Measurements from ENCODE around the gene LLGL2. TPM values are rescaled to one million over a fixed set of nuclear protein-coding genes. Genes with fewer than 3 reads are reported as not detected.
"Not testable (repeated sequence)": the region's sequence is repeated elsewhere in the genome, so short reads cannot be mapped to it uniquely, and the experiment has no call there.

The LLGL2 gene
- total RNA-seq, 1 donor from 2014 or later, result 9.0 TPM

GRCh38 chr17:75590849-75591721 lies 65.6 kb downstream of the LLGL2 start:
- no peak for DNase-seq
- Mint-ChIP-seq H3K36me3 (ENCODE audit: low read depth) (no peaks in the 10 kb centered on the region), H3K4me1 (peaks cover 2% of the 10 kb centered on the region), H3K4me3 (no peak overlapping the region), H3K9me3 (no peaks in the 10 kb centered on the region), H3K27me3 (peaks cover 14% of the 10 kb centered on the region), H3K27ac (peak overlapping the region; percentile 48)
- intact Hi-C loops (cut with micrococcal nuclease), result no loop called here

DNA sequence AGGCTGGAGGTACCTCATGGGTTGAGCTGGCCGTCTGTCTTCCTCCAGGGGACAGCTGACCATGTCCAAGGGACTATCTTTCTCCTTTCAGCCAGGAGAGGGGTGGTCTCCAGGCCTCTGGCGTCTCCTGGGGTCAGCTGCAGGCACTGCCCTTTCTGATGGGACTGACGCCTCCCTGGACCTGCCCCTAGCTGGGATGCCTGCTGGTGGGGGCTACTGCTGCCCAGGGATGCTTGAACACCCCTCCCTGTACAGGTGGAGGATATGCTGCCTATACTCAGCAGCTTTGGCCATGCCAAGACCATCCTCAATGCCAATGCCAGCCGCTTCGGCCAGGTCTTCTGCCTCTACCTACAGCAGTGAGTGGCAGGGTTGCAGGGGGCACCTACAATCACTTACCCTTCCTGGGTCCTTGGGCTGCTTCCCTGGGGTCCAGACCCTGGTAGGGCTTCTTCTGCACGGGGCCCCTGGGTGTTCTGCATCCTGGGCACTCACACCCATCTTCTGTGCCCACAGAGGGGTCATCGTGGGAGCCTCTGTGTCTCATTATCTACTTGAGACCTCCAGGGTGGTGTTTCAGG lies 66.3 kb downstream of the LLGL2 start:
- H3K27ac Mint-ChIP-seq, result no peak overlapping the region
- peaks cover 9% of the 10 kb centered on the region for H3K27me3 Mint-ChIP-seq
- no peaks in the 10 kb centered on the region for H3K36me3 Mint-ChIP-seq (ENCODE audit: low read depth)
- H3K4me3 Mint-ChIP-seq, result no peak overlapping the region
- H3K4me1 Mint-ChIP-seq, result peaks cover 2% of the 10 kb centered on the region
- intact Hi-C loops (cut with micrococcal nuclease), result no loop called here
- no peaks in the 10 kb centered on the region for H3K9me3 Mint-ChIP-seq
- DNase-seq, result no peak

- intact Hi-C loops (cut with micrococcal nuclease), result no loop called here
- Mint-ChIP-seq H3K27ac (no peak overlapping the region), H3K27me3 (peaks cover 2% of the 10 kb centered on the region), H3K4me1 (no peaks in the 10 kb centered on the region), H3K4me3 (no peak overlapping the region), H3K36me3 (ENCODE audit: low read depth) (no peaks in the 10 kb centered on the region), H3K9me3 (no peaks in the 10 kb centered on the region)
- no peak for DNase-seq
Measured at GRCh38 chr17:75592348-75593020, 67.0 kb downstream of the LLGL2 start.

GRCh38 chr17:75593430-75593829 lies 67.9 kb downstream of the LLGL2 start:
- H3K36me3 Mint-ChIP-seq (ENCODE audit: low read depth); H3K4me3 Mint-ChIP-seq; H3K27me3 Mint-ChIP-seq; H3K4me1 Mint-ChIP-seq; H3K27ac Mint-ChIP-seq; intact Hi-C loops (cut with micrococcal nuclease); DNase-seq; H3K9me3 Mint-ChIP-seq: not testable (repeated sequence)

GRCh38 chr17:75594499-75595283 lies 69.2 kb downstream of the LLGL2 start:
- Mint-ChIP-seq H3K9me3 (no peaks in the 10 kb centered on the region), H3K36me3 (ENCODE audit: low read depth) (no peaks in the 10 kb centered on the region), H3K4me3 (no peak overlapping the region), H3K27ac (no peak overlapping the region), H3K27me3 (no peaks in the 10 kb centered on the region), H3K4me1 (no peaks in the 10 kb centered on the region)
- DNase-seq, result no peak
- intact Hi-C loops (cut with micrococcal nuclease), result no loop called here

DNA sequence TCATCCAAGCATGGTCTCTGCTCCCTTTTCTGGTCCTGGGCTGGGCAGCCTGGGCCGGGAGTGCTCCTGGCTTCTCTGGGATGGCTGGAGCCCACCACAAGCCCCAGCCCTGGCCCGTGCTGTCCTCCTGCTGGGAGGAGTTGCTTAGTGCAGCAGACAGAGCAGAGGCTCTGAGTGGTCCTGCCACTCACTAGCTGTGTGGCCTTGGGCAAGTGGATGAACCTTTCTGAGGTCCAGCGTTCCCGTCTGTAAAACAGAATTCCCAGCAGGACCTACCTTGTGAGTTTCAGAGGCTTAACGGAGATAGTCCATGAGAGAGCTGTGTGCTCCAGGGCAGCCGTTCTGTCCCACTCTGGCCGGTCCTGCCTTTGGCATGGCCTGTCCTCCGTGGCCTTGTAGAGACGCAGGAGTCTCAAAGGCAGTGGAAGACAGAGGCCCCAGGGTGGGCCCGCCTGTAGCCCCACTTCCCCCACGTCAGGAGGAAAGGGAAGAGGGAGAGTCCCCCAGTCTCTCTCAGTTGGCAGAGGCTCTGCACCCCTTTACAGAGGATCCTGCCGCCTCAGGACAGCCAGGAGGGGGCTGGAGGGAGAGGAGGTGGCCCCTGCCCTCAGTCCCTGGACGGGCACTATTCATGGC lies 69.9 kb downstream of the LLGL2 start:
- Mint-ChIP-seq H3K4me3 (no peak overlapping the region), H3K27me3 (no peaks in the 10 kb centered on the region), H3K36me3 (ENCODE audit: low read depth) (no peaks in the 10 kb centered on the region), H3K27ac (no peak overlapping the region), H3K9me3 (no peaks in the 10 kb centered on the region), H3K4me1 (no peaks in the 10 kb centered on the region)
- DNase-seq, result no peak
- intact Hi-C loops (cut with micrococcal nuclease), result no loop called here

DNA sequence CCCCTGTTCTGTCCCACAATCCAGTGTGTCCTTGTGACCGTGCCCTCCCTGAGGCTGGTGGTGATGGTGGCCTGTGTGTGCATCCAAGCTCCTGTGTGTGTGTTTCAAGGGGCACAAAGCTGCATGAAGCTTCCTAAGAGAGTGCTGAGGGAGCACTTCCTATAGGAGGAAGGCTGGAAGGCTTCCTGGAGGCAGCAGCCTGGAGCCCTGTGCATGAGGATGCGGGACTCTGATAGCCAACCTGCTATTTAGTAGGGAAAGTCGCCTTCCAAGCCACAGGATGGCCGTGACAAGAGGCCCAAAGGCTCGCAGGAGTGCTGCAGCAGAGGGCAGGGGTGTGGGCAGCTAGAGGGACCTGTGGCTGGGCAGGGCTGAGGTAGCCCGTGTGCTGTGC lies 70.4 kb downstream of the LLGL2 start:
- H3K4me1 Mint-ChIP-seq, result no peaks in the 10 kb centered on the region

GRCh38 chr17:75596320-75597087 lies 71.0 kb downstream of the LLGL2 start:
- Mint-ChIP-seq H3K4me1 (no peaks in the 10 kb centered on the region), H3K36me3 (ENCODE audit: low read depth) (no peaks in the 10 kb centered on the region), H3K9me3 (no peaks in the 10 kb centered on the region), H3K27me3 (no peaks in the 10 kb centered on the region), H3K27ac (no peak overlapping the region), H3K4me3 (no peak overlapping the region)
- no peak for DNase-seq
- intact Hi-C loops (cut with micrococcal nuclease), result no loop called here

More for the DNA sequence above, 70.4 kb downstream of the LLGL2 start:
- H3K4me3 Mint-ChIP-seq, result no peak overlapping the region
- H3K9me3 Mint-ChIP-seq, result no peaks in the 10 kb centered on the region
- intact Hi-C loops (cut with micrococcal nuclease), result no loop called here
- no peaks in the 10 kb centered on the region for H3K27me3 Mint-ChIP-seq
- H3K27ac Mint-ChIP-seq, result no peak overlapping the region
- no peak for DNase-seq
- H3K36me3 Mint-ChIP-seq (ENCODE audit: low read depth), result no peaks in the 10 kb centered on the region

GRCh38 chr17:75601057-75601987 lies 75.8 kb downstream of the LLGL2 start:
- no peak overlapping the region for H3K4me3 Mint-ChIP-seq
- H3K27ac Mint-ChIP-seq, result no peak overlapping the region
- peak; percentile 89 for DNase-seq
- H3K27me3 Mint-ChIP-seq, result no peaks in the 10 kb centered on the region
- no peaks in the 10 kb centered on the region for H3K9me3 Mint-ChIP-seq
- intact Hi-C loops (cut with micrococcal nuclease), result no loop called here
- H3K4me1 Mint-ChIP-seq, result no peaks in the 10 kb centered on the region
- H3K36me3 Mint-ChIP-seq (ENCODE audit: low read depth), result no peaks in the 10 kb centered on the region

- Mint-ChIP-seq H3K9me3 (no peaks in the 10 kb centered on the region), H3K4me3 (no peak overlapping the region), H3K27ac (no peak overlapping the region), H3K36me3 (ENCODE audit: low read depth) (no peaks in the 10 kb centered on the region), H3K27me3 (no peaks in the 10 kb centered on the region), H3K4me1 (peaks cover 4% of the 10 kb centered on the region)
- no peak for DNase-seq
- intact Hi-C loops (cut with micrococcal nuclease), result no loop called here
Measured at GRCh38 chr17:75602644-75603043, 77.1 kb downstream of the LLGL2 start.

DNA sequence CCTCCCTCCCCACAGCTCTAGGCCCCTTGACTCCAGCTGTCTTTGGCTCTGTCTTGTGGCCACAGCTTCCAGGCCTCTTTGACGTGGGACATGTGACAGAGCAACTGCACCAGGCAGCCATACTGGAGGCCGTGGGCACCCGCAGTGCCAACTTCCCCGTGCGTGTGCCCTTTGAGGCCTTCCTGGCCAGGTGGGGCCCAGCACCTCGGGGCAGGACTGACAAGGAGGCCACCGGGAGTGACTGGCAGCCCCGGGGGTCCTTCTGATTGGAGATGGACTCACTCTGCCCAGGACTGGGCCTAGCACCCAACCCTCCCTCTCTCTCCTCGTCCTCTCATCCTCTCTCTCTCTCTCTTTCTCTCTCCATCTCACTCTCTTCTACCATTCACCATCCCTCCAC lies 77.6 kb downstream of the LLGL2 start:
- Mint-ChIP-seq H3K4me3 (no peak overlapping the region), H3K27ac (no peak overlapping the region), H3K36me3 (ENCODE audit: low read depth) (no peaks in the 10 kb centered on the region), H3K4me1 (peaks cover 4% of the 10 kb centered on the region), H3K27me3 (no peaks in the 10 kb centered on the region), H3K9me3 (no peaks in the 10 kb centered on the region)
- no peak for DNase-seq
- intact Hi-C loops (cut with micrococcal nuclease), result no loop called here

- Mint-ChIP-seq H3K27me3 (no peaks in the 10 kb centered on the region), H3K27ac (no peak overlapping the region), H3K4me3 (no peak overlapping the region), H3K4me1 (peaks cover 4% of the 10 kb centered on the region), H3K9me3 (no peaks in the 10 kb centered on the region), H3K36me3 (ENCODE audit: low read depth) (no peaks in the 10 kb centered on the region)
- intact Hi-C loops (cut with micrococcal nuclease), result no loop called here
- DNase-seq, result no peak
Measured at GRCh38 chr17:75604034-75604695, 78.7 kb downstream of the LLGL2 start.
